Peyer's patch (tissue), 4 donors: ENCODE data around the gene PEDS1.

Source experiments
- POLR2A ChIP-seq, 2 donors: fragments of 450-650 bp; IDR thresholded peaks; one replicate each; pipeline ENCODE4 v1.5.1; 2017; ENCODE audit warnings: antibody characterized with exemption in 2 of 2, mild to moderate bottlenecking in 2 of 2, moderate library complexity in 2 of 2
- TF ChIP-seq, protein P1 (sequence below), 6 experiments: fragments of 450-650 bp in 4 of 6; fragments of 200-600 bp in 2 of 6; sonication (generic) in 1 of 6; IDR thresholded peaks; one replicate each; pipeline ENCODE4 v1.5.1; 2017 to 2019; ENCODE audit warnings: antibody characterized with exemption in 6 of 6, mild to moderate bottlenecking in 3 of 6, moderate library complexity in 1 of 6

DNA sequence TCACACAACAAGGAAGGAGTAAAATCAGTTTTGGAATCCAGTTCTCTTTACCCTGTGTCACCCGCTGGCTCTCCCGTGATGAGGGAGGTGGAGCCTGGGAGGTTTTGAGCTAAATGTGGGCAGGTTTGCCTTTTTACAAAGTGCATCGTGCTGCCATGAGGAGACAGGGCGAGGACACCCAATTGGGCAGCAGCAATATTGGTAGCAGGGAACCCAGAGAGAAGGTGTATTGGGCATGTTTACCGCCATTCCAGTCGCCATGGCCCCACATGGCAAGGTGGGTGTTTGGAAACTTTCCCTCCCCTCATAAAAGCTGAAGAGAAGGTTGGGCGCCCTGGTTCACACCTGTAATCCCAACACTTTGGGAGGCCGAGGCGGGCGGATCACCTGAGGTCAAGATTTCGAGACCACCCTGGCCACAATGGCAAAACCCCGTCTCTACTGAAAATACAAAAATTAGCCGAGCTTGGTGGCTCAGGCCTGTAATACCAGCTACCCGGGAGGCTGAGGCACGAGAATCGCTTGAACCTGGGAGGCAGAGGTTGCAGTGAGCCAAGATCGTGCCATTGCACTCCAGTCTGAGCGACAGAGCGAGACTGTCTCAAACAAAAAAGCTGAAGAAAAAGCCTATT is 37.0 kb downstream of the PEDS1 start:
- TF ChIP-seq, protein P1, sequence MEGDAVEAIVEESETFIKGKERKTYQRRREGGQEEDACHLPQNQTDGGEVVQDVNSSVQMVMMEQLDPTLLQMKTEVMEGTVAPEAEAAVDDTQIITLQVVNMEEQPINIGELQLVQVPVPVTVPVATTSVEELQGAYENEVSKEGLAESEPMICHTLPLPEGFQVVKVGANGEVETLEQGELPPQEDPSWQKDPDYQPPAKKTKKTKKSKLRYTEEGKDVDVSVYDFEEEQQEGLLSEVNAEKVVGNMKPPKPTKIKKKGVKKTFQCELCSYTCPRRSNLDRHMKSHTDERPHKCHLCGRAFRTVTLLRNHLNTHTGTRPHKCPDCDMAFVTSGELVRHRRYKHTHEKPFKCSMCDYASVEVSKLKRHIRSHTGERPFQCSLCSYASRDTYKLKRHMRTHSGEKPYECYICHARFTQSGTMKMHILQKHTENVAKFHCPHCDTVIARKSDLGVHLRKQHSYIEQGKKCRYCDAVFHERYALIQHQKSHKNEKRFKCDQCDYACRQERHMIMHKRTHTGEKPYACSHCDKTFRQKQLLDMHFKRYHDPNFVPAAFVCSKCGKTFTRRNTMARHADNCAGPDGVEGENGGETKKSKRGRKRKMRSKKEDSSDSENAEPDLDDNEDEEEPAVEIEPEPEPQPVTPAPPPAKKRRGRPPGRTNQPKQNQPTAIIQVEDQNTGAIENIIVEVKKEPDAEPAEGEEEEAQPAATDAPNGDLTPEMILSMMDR (IDR thresholded peaks at IDR 0.05), result no peak
- no peak for TF ChIP-seq POLR2A (IDR thresholded peaks at IDR 0.05)
